HepG2 (cell line): ENCODE results near the gene TOP1. TPM values are rescaled to one million over a fixed set of nuclear protein-coding genes. Genes with fewer than 3 reads are reported as not detected.

Source experiments
- ATAC-seq: fragments of 200-7000 bp; cut with Tn5 transposase; 3 replicates; pipeline ENCODE4 v1.9.1; 2020; ENCODE audit warnings: mild to moderate bottlenecking, moderate library complexity
- BruUV-seq: library from RNA; stranded (reverse); fragments of 400-500 nt; replicated peaks from 2 replicates; lab custom pipeline; 2021; lab: Mats Ljungman, UMichigan
- CTCF ChIA-PET: fragments of 300-600 bp; formaldehyde crosslinking; extraction: SDS; loops from one replicate; lab custom pipeline; 2021; ENCODE audit warnings: low total read pairs, inconsistent platforms, low intra/inter-chr PET ratio; lab: Yijun Ruan, JAX
- POLR2A ChIA-PET: fragments of 350-600 bp; sonication (Branson Sonifier 250); formaldehyde crosslinking; loops from one replicate; lab custom pipeline; 2020; ENCODE audit warnings: antibody characterized with exemption, inconsistent platforms; lab: Yijun Ruan, JAX
- DNase-seq: peaks from one replicate; pipeline ENCODE4 v3.0.0-alpha.2; 2015; ENCODE audit warnings: low spot score
- FAIRE-seq: peaks from 3 replicates; lab custom pipeline; 2011; peaks lifted over from hg19 to GRCh38; lab: Jason Lieb, UNC
- H2AFZ ChIP-seq: one replicate; pipeline ENCODE4 v1.6.1; 2011; ENCODE audit warnings: low read length, inconsistent platforms
- H3K27ac ChIP-seq: fragments of 300-600 bp; 3 replicates; pipeline ENCODE4 v1.8.0; 2011; ENCODE audit warnings: mixed run types, mild to moderate bottlenecking, mixed read lengths, low read length, inconsistent platforms; ENCODE audit not compliant: insufficient read depth; ENCODE audit errors: extremely low read length
- H3K27me3 ChIP-seq, 2 experiments: fragments of 200-600 bp in 1 of 2; 2 replicates in 1 of 2; 3 replicates in 1 of 2; pipeline versions ENCODE4 v1.6.0 to v1.8.0; 2011; ENCODE audit warnings: low read length in 2 of 2, mild to moderate bottlenecking in 2 of 2, moderate library complexity in 2 of 2, inconsistent platforms in 1 of 2; ENCODE audit not compliant: insufficient read depth in 2 of 2, control insufficient read depth in 1 of 2
- H3K36me3 ChIP-seq, 2 experiments: fragments of 200-600 bp in 1 of 2; replicated peaks in 1 of 2; 2 replicates in 1 of 2; 3 replicates in 1 of 2; pipeline versions ENCODE4 v1.5.1 to v1.8.0; 2011; ENCODE audit warnings: low read length in 2 of 2, inconsistent platforms in 1 of 2; ENCODE audit not compliant: insufficient read depth in 2 of 2, control insufficient read depth in 1 of 2
- H3K4me1 ChIP-seq: 2 replicates; pipeline ENCODE4 v1.5.1; 2012; ENCODE audit warnings: low read length, inconsistent platforms; ENCODE audit not compliant: insufficient read depth
- H3K4me2 ChIP-seq: 2 replicates; pipeline ENCODE4 v1.6.0; 2011; ENCODE audit warnings: low read depth, low read length, inconsistent platforms
- H3K4me3 ChIP-seq, 3 experiments: fragments of 200-600 bp in 1 of 3; sonication (generic), shearing (Covaris generic) in 1 of 3; replicated peaks in 1 of 3; 2 replicates each; pipeline ENCODE4 v1.5.1; 2011 to 2016; ENCODE audit warnings: low read length in 3 of 3, inconsistent platforms in 2 of 3, low read depth in 2 of 3, mild to moderate bottlenecking in 2 of 3, control low read depth in 1 of 3, mixed read lengths in 1 of 3; ENCODE audit not compliant: insufficient read depth in 1 of 3
- H3K79me2 ChIP-seq: one replicate; pipeline ENCODE4 v1.6.1; 2011; ENCODE audit warnings: low read length, inconsistent platforms; ENCODE audit not compliant: insufficient read depth
- H3K9ac ChIP-seq: 2 replicates; pipeline ENCODE4 v1.6.0; 2011; ENCODE audit warnings: mild to moderate bottlenecking, low read depth, low read length, inconsistent platforms; ENCODE audit not compliant: insufficient read depth
- H3K9me3 ChIP-seq: 2 replicates; pipeline ENCODE4 v1.5.1; 2012; ENCODE audit warnings: mild to moderate bottlenecking, low read length
- H4K20me1 ChIP-seq: 2 replicates; pipeline ENCODE4 v1.6.0; 2011; ENCODE audit warnings: inconsistent platforms, mild to moderate bottlenecking, low read length, moderate library complexity; ENCODE audit not compliant: insufficient read depth
- ARNTL ChIP-seq: sonication (generic); formaldehyde crosslinking; IDR thresholded peaks from 2 replicates; pipeline ENCODE4 v1.4.0; 2020; ENCODE audit warnings: mild to moderate bottlenecking, missing genetic modification reagents
- CSRNP1 ChIP-seq: sonication (generic); formaldehyde crosslinking; IDR thresholded peaks from 2 replicates; pipeline ENCODE4 v1.8.1; 2023; ENCODE audit warnings: mild to moderate bottlenecking, missing genetic modification reagents
- EZH2 ChIP-seq: conservative IDR thresholded peaks from 2 replicates; pipeline ENCODE4 v1.6.1; 2012; ENCODE audit warnings: mild to moderate bottlenecking, low read depth, low read length, moderate library complexity
- GATAD1 ChIP-seq: IDR thresholded peaks from 2 replicates; pipeline ENCODE4 v1.6.1; 2016; ENCODE audit warnings: missing genetic modification reagents, missing compliant biosample characterization
- MED13 ChIP-seq: sonication (generic); formaldehyde crosslinking; IDR thresholded peaks from 2 replicates; pipeline ENCODE4 v1.5.0; 2020; ENCODE audit warnings: missing genetic modification reagents
- NFE2L2 ChIP-seq: fragments of 150-350 bp; IDR thresholded peaks from 2 replicates; pipeline ENCODE4 v1.6.1; 2014; ENCODE audit warnings: low read length
- NFIC ChIP-seq: IDR thresholded peaks from 2 replicates; pipeline ENCODE4 v1.6.1; 2012; ENCODE audit warnings: mild to moderate bottlenecking, low read length, inconsistent platforms
- RXRA ChIP-seq: sonication (generic); formaldehyde crosslinking; IDR thresholded peaks from 2 replicates; pipeline ENCODE4 v1.5.1; 2020; ENCODE audit warnings: missing genetic modification reagents
- SETDB1 ChIP-seq: sonication (generic); formaldehyde crosslinking; IDR thresholded peaks from 2 replicates; pipeline ENCODE4 v1.5.1; 2020; ENCODE audit warnings: missing genetic modification reagents, mild to moderate bottlenecking, borderline replicate concordance
- SPEN ChIP-seq: sonication (generic); formaldehyde crosslinking; IDR thresholded peaks from 2 replicates; pipeline ENCODE4 v1.5.1; 2020; ENCODE audit warnings: low read depth, mild to moderate bottlenecking, missing genetic modification reagents
- TSC22D2 ChIP-seq: sonication (generic); formaldehyde crosslinking; IDR thresholded peaks from 2 replicates; pipeline ENCODE4 v1.5.1; 2020; ENCODE audit warnings: missing genetic modification reagents, mild to moderate bottlenecking, borderline replicate concordance
- ZKSCAN5 ChIP-seq: sonication (generic); formaldehyde crosslinking; IDR thresholded peaks from 2 replicates; pipeline ENCODE4 v1.5.1; 2020; ENCODE audit warnings: mild to moderate bottlenecking, missing genetic modification reagents
- ZNF136 ChIP-seq: sonication (generic); formaldehyde crosslinking; IDR thresholded peaks from 2 replicates; pipeline ENCODE4 v1.8.1; 2022; ENCODE audit warnings: low read depth, mild to moderate bottlenecking, moderate library complexity, missing genetic modification reagents
- ZNF253 ChIP-seq: sonication (generic); formaldehyde crosslinking; IDR thresholded peaks from 2 replicates; pipeline ENCODE4 v1.8.0; 2022; ENCODE audit warnings: mild to moderate bottlenecking, missing genetic modification reagents, borderline replicate concordance
- ZNF296 ChIP-seq: sonication (generic); formaldehyde crosslinking; conservative IDR thresholded peaks from 2 replicates; pipeline ENCODE4 v1.5.0; 2020; ENCODE audit warnings: mild to moderate bottlenecking, missing genetic modification reagents
- ZNF354B ChIP-seq: sonication (generic); formaldehyde crosslinking; IDR thresholded peaks from 2 replicates; pipeline ENCODE4 v1.8.0; 2022; ENCODE audit warnings: mild to moderate bottlenecking, missing genetic modification reagents
- ZNF569 ChIP-seq: sonication (generic); formaldehyde crosslinking; IDR thresholded peaks from 2 replicates; pipeline ENCODE4 v1.5.0; 2020; ENCODE audit warnings: mild to moderate bottlenecking, missing genetic modification reagents, moderate library complexity, borderline replicate concordance
- WGBS: methylation state at CpG from one replicate; pipeline ENCODE4 v1.1.6; 2017; ENCODE audit warnings: low lambda C conversion rate; 5-methylcytosine and 5-hydroxymethylcytosine counted together
- in situ Hi-C: cut with HindIII; loops from 2 replicates; pipeline ENCODE4 v1.10.0; 2017; ENCODE audit warnings: low pct_unique_long_range_greater_than_20kb; ENCODE audit not compliant: extremely low pct_ligation_motif_present
- intact Hi-C: fragments of 100-400 bp; cut with micrococcal nuclease; formaldehyde crosslinking; loops from one replicate; pipeline ENCODE4 v1.10.0; 2022; ENCODE audit not compliant: unreplicated experiment
- polyA plus RNA-seq, 8 experiments: library from polyadenylated mRNA; depleted of rRNA in 3 of 8; stranded (reverse) in 7 of 8; unstranded in 1 of 8; fragments of >200 nt; fragmentation: Illumina TruSeq in 4 of 8; extraction: Trizol in 4 of 8; gene quantifications; 2 replicates each; pipeline versions ENCODE4 v1.2.1 to v1.2.3, GENCODE V29; 2011 to 2016; ENCODE audit warnings: low read depth in 4 of 8, missing spikeins in 1 of 8, mixed read lengths in 1 of 8; ENCODE audit not compliant: insufficient read depth in 1 of 8
- total RNA-seq, 5 experiments: library from RNA; depleted of rRNA; stranded (reverse); fragments of >200 nt; fragmentation: Illumina TruSeq; extraction: Trizol; gene quantifications; 2 replicates each; pipeline ENCODE4 v1.2.3, GENCODE V29; 2016; ENCODE audit warnings: low read depth in 1 of 5
- TF ChIP-seq, protein P1 (sequence below): sonication (generic); formaldehyde crosslinking; IDR thresholded peaks from 2 replicates; pipeline ENCODE4 v1.4.0; 2020; ENCODE audit warnings: mild to moderate bottlenecking, low read depth, missing genetic modification reagents
- TF ChIP-seq, protein P2 (sequence below): IDR thresholded peaks from 2 replicates; pipeline ENCODE4 v1.6.1; 2016; ENCODE audit warnings: missing compliant biosample characterization, missing genetic modification reagents, borderline replicate concordance

The TOP1 gene
- total and polyA plus RNA-seq, 2 of the 13 experiments (the other 11 are each of a cell fraction or from before 2014, with no cell fraction given), result 10.2 to 19.4 TPM

- WGBS, result 94% methylated on average over 3 of the region's 3 CpGs
- Histone ChIP-seq H3K9ac (no peak overlapping the region), H3K79me2 (peaks cover 79% of the 10 kb centered on the region), H3K36me3 (peaks cover 18 to 65% of the 10 kb centered on the region in 2 experiments), H4K20me1 (peaks cover 17% of the 10 kb centered on the region), H3K27ac (no peak overlapping the region), H3K4me3 (no peak overlapping the region), H2AFZ (no peak overlapping the region), H3K4me2 (no peak overlapping the region), H3K4me1 (peaks cover 12% of the 10 kb centered on the region), H3K9me3 (no peaks in the 10 kb centered on the region), H3K27me3 (no peaks in the 10 kb centered on the region)
- no TSS peak for BruUV-seq
- ATAC-seq (no peak), FAIRE-seq (no peak), DNase-seq (no peak)
- ChIA-PET CTCF (no interaction called here), POLR2A (no interaction called here)
- TF ChIP-seq ZNF136 (CRISPR knock-in tag) (no peak), GATAD1 (no peak), ZNF296 (CRISPR knock-in tag) (no peak), SPEN (CRISPR knock-in tag) (no peak), MED13 (CRISPR knock-in tag) (no peak), NFIC (no peak), ZNF253 (CRISPR knock-in tag) (no peak), NFE2L2 (no peak), ARNTL (CRISPR knock-in tag) (no peak), ZNF354B (CRISPR knock-in tag) (no peak), EZH2 (no peak), ZKSCAN5 (CRISPR knock-in tag) (no peak), TSC22D2 (CRISPR knock-in tag) (no peak), RXRA (CRISPR knock-in tag) (no peak), CSRNP1 (no peak), SETDB1 (CRISPR knock-in tag) (no peak), ZNF569 (CRISPR knock-in tag) (no peak)
- TF ChIP-seq, protein P1, sequence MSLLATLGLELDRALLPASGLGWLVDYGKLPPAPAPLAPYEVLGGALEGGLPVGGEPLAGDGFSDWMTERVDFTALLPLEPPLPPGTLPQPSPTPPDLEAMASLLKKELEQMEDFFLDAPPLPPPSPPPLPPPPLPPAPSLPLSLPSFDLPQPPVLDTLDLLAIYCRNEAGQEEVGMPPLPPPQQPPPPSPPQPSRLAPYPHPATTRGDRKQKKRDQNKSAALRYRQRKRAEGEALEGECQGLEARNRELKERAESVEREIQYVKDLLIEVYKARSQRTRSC (CRISPR knock-in tag), result no peak
- TF ChIP-seq, protein P2, sequence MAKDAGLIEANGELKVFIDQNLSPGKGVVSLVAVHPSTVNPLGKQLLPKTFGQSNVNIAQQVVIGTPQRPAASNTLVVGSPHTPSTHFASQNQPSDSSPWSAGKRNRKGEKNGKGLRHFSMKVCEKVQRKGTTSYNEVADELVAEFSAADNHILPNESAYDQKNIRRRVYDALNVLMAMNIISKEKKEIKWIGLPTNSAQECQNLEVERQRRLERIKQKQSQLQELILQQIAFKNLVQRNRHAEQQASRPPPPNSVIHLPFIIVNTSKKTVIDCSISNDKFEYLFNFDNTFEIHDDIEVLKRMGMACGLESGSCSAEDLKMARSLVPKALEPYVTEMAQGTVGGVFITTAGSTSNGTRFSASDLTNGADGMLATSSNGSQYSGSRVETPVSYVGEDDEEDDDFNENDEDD (CRISPR knock-in tag), result no peak
- intact Hi-C loops (no loop called here), in situ Hi-C loops (no loop called here)
Observed at GRCh38 chr20:41072915-41073314, 44.3 kb downstream of the TOP1 start.
